RCC 7860 (cell line): ENCODE data around the gene VDAC2.
A peak's percentile ranks its signal among the peaks of the same experiment; 100 is the strongest.
"Not testable (repeated sequence)": the region's sequence is repeated elsewhere in the genome, so short reads cannot be mapped to it uniquely, and the experiment has no call there.

Experiments used
- DNase-seq: peaks from one replicate; pipeline ENCODE4 v3.0.0-alpha.2; 2015; ENCODE audit warnings: low spot score
- FAIRE-seq: peaks from 2 replicates; lab custom pipeline; 2012; peaks lifted over from hg19 to GRCh38; lab: Jason Lieb, UNC

VDAC2 gene

GRCh38 chr10:75210282-75211006, at the start of gene VDAC2:
VDAC2 (plus strand) TSS chr10:75210796; CDS start chr10:75211159, 363 bp downstream.
- peak; percentile 74 for DNase-seq
- no peak for FAIRE-seq

- no peak for DNase-seq
- peak; percentile 73 for FAIRE-seq
These were observed 44.6 kb upstream of the VDAC2 start for GRCh38 chr10:75165684-75166622.

GRCh38 chr10:75166623-75166972, 44.0 kb upstream of the VDAC2 start:
- FAIRE-seq = no peak
- DNase-seq = no peak

- no peak for FAIRE-seq
- no peak for DNase-seq
These were observed 42.3 kb upstream of the VDAC2 start for GRCh38 chr10:75168275-75168674.

GRCh38 chr10:75170215-75170614, 40.4 kb upstream of the VDAC2 start:
- DNase-seq (no peak), FAIRE-seq (no peak)

GRCh38 chr10:75175046-75175445, 35.5 kb upstream of the VDAC2 start:
- FAIRE-seq (no peak), DNase-seq (no peak)

- FAIRE-seq (no peak), DNase-seq (no peak)
These were observed 34.5 kb upstream of the VDAC2 start for GRCh38 chr10:75176046-75176445.

- DNase-seq (no peak), FAIRE-seq (no peak)
These were observed 33.9 kb upstream of the VDAC2 start for GRCh38 chr10:75176736-75177135.

GRCh38 chr10:75179657-75180177, 30.9 kb upstream of the VDAC2 start:
- DNase-seq = no peak
- no peak for FAIRE-seq

- FAIRE-seq (no peak), DNase-seq (no peak)
These were observed 30.0 kb upstream of the VDAC2 start for GRCh38 chr10:75180592-75180991.

- FAIRE-seq (no peak), DNase-seq (no peak)
These were observed 29.5 kb upstream of the VDAC2 start for GRCh38 chr10:75181073-75181472.

- FAIRE-seq (no peak), DNase-seq (no peak)
These were observed 24.3 kb upstream of the VDAC2 start for GRCh38 chr10:75186310-75186709.

- DNase-seq (peak; percentile 43), FAIRE-seq (no peak)
These were observed 22.6 kb upstream of the VDAC2 start for GRCh38 chr10:75187961-75188426.

GRCh38 chr10:75188522-75188921, 22.1 kb upstream of the VDAC2 start:
- not testable (repeated sequence) for FAIRE-seq, DNase-seq

- DNase-seq = no peak
- FAIRE-seq = no peak
These were observed 21.1 kb upstream of the VDAC2 start for GRCh38 chr10:75189266-75190096.

GRCh38 chr10:75191821-75192568, 18.6 kb upstream of the VDAC2 start:
- peak; percentile 80 for FAIRE-seq
- peak; percentile 73 for DNase-seq

GRCh38 chr10:75194625-75195024, 16.0 kb upstream of the VDAC2 start:
- FAIRE-seq, DNase-seq: not testable (repeated sequence)

- DNase-seq = no peak
- FAIRE-seq = no peak
These were observed 15.4 kb upstream of the VDAC2 start for GRCh38 chr10:75195035-75195763.

- no peak for DNase-seq
- no peak for FAIRE-seq
These were observed 13.5 kb upstream of the VDAC2 start for GRCh38 chr10:75197066-75197465.
